GM20000 (cell line): Measurements from ENCODE around the gene ING5.
"Not testable (repeated sequence)": the region's sequence is repeated elsewhere in the genome, so short reads cannot be mapped to it uniquely, and the experiment has no call there.

Source experiments
- DNase-seq: peaks from one replicate; pipeline ENCODE4 v3.0.0; 2012; ENCODE audit warnings: low spot score
- TF ChIP-seq, protein P1 (sequence below): IDR thresholded peaks from 2 replicates; pipeline ENCODE4 v1.5.1; 2012; ENCODE audit warnings: mild to moderate bottlenecking, control low read depth; ENCODE audit errors: extremely low read depth, missing control alignments

Gene ING5

DNA sequence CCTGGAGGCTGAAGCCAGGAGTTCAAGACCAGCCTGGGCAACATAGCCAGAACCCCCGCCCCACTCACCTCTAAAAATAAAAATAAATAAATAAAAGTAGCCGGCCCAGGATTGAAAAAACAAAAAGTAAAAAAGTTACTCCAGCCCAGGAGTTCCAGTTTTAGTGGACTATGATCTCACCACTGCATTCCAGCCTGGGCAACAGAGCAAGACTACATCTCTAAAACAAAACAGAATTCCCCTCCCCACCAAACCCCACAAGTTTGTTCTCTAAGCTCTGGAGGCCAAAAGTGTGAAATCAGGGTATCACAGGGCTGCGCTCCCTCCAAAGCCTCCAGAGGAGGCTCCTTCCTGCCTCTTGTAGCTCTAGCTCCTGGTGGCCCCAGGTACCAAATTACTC, 34.3 kb downstream of the ING5 start:
- DNase-seq, result no peak
- TF ChIP-seq, protein P1, sequence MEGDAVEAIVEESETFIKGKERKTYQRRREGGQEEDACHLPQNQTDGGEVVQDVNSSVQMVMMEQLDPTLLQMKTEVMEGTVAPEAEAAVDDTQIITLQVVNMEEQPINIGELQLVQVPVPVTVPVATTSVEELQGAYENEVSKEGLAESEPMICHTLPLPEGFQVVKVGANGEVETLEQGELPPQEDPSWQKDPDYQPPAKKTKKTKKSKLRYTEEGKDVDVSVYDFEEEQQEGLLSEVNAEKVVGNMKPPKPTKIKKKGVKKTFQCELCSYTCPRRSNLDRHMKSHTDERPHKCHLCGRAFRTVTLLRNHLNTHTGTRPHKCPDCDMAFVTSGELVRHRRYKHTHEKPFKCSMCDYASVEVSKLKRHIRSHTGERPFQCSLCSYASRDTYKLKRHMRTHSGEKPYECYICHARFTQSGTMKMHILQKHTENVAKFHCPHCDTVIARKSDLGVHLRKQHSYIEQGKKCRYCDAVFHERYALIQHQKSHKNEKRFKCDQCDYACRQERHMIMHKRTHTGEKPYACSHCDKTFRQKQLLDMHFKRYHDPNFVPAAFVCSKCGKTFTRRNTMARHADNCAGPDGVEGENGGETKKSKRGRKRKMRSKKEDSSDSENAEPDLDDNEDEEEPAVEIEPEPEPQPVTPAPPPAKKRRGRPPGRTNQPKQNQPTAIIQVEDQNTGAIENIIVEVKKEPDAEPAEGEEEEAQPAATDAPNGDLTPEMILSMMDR, result no peak

DNA sequence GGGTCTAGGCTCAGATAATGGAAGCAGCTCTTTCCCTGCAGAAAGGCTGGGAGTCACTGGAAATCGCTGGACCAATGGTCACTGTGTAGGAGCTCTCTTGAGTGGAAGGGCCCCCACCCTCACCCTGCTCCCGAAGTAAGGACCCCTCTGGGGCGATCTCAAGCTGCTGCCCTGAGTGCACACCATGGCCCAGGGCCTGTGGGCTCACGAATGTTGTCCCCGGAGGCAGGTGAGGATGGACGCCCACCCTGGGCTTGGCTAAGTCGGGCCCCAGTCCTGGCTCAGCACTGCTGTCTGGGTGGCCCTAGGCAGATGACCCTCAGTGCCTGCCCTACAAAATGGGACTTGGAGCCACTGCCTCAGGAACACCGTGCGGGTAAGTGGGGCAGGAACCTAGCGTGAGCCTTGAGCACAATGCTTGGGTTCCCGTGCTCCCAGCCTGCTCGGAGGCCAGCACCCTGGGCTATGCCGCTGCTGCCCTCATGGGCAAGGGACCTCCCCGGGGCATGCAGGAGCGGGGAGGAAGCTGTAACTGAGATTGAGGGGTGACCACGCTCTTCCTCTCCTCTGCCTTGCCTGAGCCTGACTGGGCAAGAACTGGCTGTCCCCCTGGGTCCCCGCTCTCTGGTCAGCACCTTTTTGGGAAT, 36.3 kb downstream of the ING5 start:
- TF ChIP-seq, protein P1, result no peak

DNA sequence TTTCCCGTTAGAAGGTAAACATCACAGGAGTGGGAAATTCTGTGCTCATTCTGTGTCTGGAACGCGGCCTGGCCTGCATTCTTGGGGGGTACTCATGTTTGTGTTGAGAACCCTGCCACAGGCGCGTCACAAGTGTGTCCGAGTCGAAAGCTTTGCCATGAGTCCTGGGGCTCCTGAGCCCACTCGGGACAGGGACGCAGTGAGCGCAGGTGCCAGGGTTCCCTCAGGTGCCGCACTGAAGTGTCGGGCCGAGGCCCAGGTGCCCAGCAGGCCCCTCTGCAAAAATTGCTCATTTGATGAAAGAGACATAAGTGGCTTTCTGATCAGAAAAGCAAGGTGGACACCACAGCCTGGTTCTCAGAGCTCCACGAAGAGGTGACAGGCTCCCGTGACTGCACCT, 37.3 kb downstream of the ING5 start:
- DNase-seq, result no peak
- TF ChIP-seq, protein P1, result no peak

More for the DNA sequence above, 36.3 kb downstream of the ING5 start:
- no peak for DNase-seq

DNA sequence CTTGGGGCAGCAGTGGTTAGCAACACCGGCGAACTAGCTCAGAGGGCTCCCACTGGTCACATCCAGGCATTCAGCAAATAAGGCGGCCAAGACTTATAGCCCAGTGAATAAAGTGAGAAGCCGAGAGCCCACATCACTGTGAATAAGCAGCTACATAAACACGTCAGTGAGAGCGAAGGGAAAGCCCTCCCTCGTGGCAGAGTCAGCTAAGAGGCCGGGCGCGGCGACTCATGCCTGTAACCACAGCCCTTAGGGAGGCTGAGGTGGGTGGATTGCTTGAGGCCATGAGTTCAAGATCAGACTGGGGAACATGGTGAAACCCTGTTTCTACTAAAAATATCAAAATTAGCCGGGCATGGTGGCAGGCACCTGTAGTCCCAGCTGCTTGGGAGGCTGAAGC, 37.8 kb downstream of the ING5 start:
- DNase-seq, result no peak
- TF ChIP-seq, protein P1, result no peak

DNA sequence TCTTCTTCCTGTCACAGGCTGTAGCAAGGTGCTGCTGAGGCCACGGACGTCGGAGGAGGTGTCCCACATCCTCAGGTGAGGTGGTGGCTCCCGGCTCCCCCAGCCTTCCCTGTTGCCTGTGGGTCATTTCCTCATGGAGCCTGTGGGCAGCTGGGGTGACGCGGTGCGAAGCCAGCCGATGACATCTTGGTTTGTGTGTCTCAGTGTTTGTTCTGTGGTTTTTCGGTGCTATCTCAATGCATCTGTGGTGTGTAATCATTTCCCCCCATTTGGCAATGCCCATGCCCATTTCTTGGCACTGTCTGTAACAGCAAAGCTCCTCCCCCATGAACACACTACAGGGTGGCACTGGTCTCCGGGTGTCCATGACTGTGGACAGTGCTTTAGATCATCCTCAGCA, 39.2 kb downstream of the ING5 start:
- TF ChIP-seq, protein P1, result no peak
- DNase-seq, result no peak

GRCh38 chr2:241742320-241742939, 40.6 kb downstream of the ING5 start:
- TF ChIP-seq, protein P1, result no peak
- no peak for DNase-seq

- not testable (repeated sequence) for DNase-seq
These were observed 41.2 kb downstream of the ING5 start for GRCh38 chr2:241743008-241743407.

GRCh38 chr2:241743620-241744019, 41.8 kb downstream of the ING5 start:
- TF ChIP-seq, protein P1, result no peak

More at GRCh38 chr2:241743620-241744019, 41.8 kb downstream of the ING5 start:
- no peak for DNase-seq
